A549 (cell line): ENCODE data around the gene TACC2.

ENCODE experiments used
- BHLHE40 ChIP-seq: IDR thresholded peaks from 2 replicates; pipeline ENCODE4 v1.6.1; 2012; ENCODE audit warnings: low read depth, low read length, inconsistent platforms
- CEBPB ChIP-seq, 2 experiments: fragments of >200 bp in 1 of 2; sonication (Bioruptor Twin) in 1 of 2; formaldehyde crosslinking in 1 of 2; IDR thresholded peaks; 2 replicates each; pipeline ENCODE4 v1.6.1; 2012 to 2016
- FOSL2 ChIP-seq, 2 experiments: fragments of 450-650 bp in 1 of 2; fragments of >200 bp in 1 of 2; sonication (Bioruptor Twin) in 1 of 2; formaldehyde crosslinking; IDR thresholded peaks; 2 replicates each; pipeline versions ENCODE4 v1.5.0 to v1.6.1; 2016 to 2020; ENCODE audit warnings: mild to moderate bottlenecking in 1 of 2, moderate library complexity in 1 of 2
- JUN ChIP-seq, 2 experiments: fragments of >200 bp; sonication (Bioruptor Twin); formaldehyde crosslinking; IDR thresholded peaks; 2 replicates in 1 of 2; 3 replicates in 1 of 2; pipeline ENCODE4 v1.6.1; 2016 to 2017
- JUNB ChIP-seq: fragments of >200 bp; sonication (Bioruptor Twin); formaldehyde crosslinking; IDR thresholded peaks from 2 replicates; pipeline ENCODE4 v1.6.1; 2016
- MAZ ChIP-seq: fragments of 150-350 bp; IDR thresholded peaks from 2 replicates; pipeline ENCODE4 v1.6.1; 2014; ENCODE audit warnings: antibody characterized with exemption, low read depth, low read length, borderline replicate concordance
- MYC ChIP-seq: IDR thresholded peaks from 2 replicates; pipeline ENCODE4 v1.6.1; 2012; ENCODE audit warnings: mild to moderate bottlenecking, inconsistent platforms, low read length, improper control_type of control experiment, borderline replicate concordance
- POLR2A ChIP-seq: IDR thresholded peaks from 2 replicates; pipeline ENCODE4 v1.6.1; 2012; ENCODE audit warnings: mild to moderate bottlenecking, low read length
- RAD21 ChIP-seq, 2 experiments: fragments of >200 bp in 1 of 2; sonication (Bioruptor Twin) in 1 of 2; formaldehyde crosslinking in 1 of 2; IDR thresholded peaks in 1 of 2; conservative IDR thresholded peaks in 1 of 2; 2 replicates in 1 of 2; 3 replicates in 1 of 2; pipeline ENCODE4 v1.6.1; 2012 to 2018; ENCODE audit warnings: inconsistent platforms in 1 of 2
- REST ChIP-seq: fragments of 200-600 bp; sonication (generic); IDR thresholded peaks from 2 replicates; pipeline ENCODE4 v1.6.1; 2016; ENCODE audit warnings: antibody characterized with exemption, mild to moderate bottlenecking, moderate library complexity
- SMC3 ChIP-seq: fragments of >200 bp; sonication (Bioruptor Twin); formaldehyde crosslinking; IDR thresholded peaks from 3 replicates; pipeline ENCODE4 v1.6.1; 2018; ENCODE audit warnings: inconsistent platforms
- ZFP36 ChIP-seq: fragments of 450-650 bp; IDR thresholded peaks from 2 replicates; pipeline ENCODE4 v1.6.1; 2014; ENCODE audit warnings: borderline replicate concordance; ENCODE audit not compliant: partially characterized antibody
- TF ChIP-seq, protein P1 (sequence below): fragments of >200 bp; sonication (Bioruptor Twin); formaldehyde crosslinking; IDR thresholded peaks from 3 replicates; pipeline ENCODE4 v1.5.1; 2016
- TF ChIP-seq, protein P2 (sequence below): IDR thresholded peaks from 2 replicates; pipeline ENCODE4 v1.6.1; 2012

- TF ChIP-seq, protein P1, sequence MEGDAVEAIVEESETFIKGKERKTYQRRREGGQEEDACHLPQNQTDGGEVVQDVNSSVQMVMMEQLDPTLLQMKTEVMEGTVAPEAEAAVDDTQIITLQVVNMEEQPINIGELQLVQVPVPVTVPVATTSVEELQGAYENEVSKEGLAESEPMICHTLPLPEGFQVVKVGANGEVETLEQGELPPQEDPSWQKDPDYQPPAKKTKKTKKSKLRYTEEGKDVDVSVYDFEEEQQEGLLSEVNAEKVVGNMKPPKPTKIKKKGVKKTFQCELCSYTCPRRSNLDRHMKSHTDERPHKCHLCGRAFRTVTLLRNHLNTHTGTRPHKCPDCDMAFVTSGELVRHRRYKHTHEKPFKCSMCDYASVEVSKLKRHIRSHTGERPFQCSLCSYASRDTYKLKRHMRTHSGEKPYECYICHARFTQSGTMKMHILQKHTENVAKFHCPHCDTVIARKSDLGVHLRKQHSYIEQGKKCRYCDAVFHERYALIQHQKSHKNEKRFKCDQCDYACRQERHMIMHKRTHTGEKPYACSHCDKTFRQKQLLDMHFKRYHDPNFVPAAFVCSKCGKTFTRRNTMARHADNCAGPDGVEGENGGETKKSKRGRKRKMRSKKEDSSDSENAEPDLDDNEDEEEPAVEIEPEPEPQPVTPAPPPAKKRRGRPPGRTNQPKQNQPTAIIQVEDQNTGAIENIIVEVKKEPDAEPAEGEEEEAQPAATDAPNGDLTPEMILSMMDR: no peak
- TF ChIP-seq, protein P2, sequence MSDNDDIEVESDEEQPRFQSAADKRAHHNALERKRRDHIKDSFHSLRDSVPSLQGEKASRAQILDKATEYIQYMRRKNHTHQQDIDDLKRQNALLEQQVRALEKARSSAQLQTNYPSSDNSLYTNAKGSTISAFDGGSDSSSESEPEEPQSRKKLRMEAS: no peak
- no peak for TF ChIP-seq JUN (IDR thresholded peaks at IDR 0.05)
- TF ChIP-seq MYC: no peak
- no peak for TF ChIP-seq POLR2A
- TF ChIP-seq CEBPB (IDR thresholded peaks at IDR 0.05): no peak
- no peak for TF ChIP-seq RAD21 (conservative IDR thresholded peaks at IDR 0.05 in 1 of 2, IDR thresholded peaks at IDR 0.05 in 1 of 2)
- no peak for TF ChIP-seq SMC3
- TF ChIP-seq MAZ: no peak
- no peak for TF ChIP-seq JUNB
- TF ChIP-seq ZFP36: no peak
- no peak for TF ChIP-seq FOSL2 (IDR thresholded peaks at IDR 0.05)
- TF ChIP-seq FOSL2 (CRISPR knock-in tag; IDR thresholded peaks at IDR 0.05): no peak
- no peak for TF ChIP-seq BHLHE40
- no peak for TF ChIP-seq REST
These were observed 248.5 kb downstream of the TACC2 start for GRCh38 chr10:122237331-122237990.
